PC-9 (cell line): ENCODE results near the gene FOXP1. TPM values are rescaled to one million over a fixed set of nuclear protein-coding genes. Genes with fewer than 3 reads are reported as not detected.

Experiments
- BruUV-seq: library from RNA; stranded (reverse); fragments of 400-500 nt; replicated peaks from 2 replicates; lab custom pipeline; 2021; lab: Mats Ljungman, UMichigan
- CTCF ChIA-PET: fragments of 300-600 bp; sonication (Branson Sonifier 250); formaldehyde crosslinking; loops from one replicate; lab custom pipeline; 2022; ENCODE audit warnings: antibody characterized with exemption; lab: Charles Lee
- POLR2A ChIA-PET: fragments of 300-600 bp; sonication (Branson Sonifier 250); formaldehyde crosslinking; loops from one replicate; lab custom pipeline; 2022; ENCODE audit warnings: antibody characterized with exemption; ENCODE audit not compliant: unreplicated experiment; lab: Charles Lee
- DNase-seq, 2 experiments: peaks; one replicate each; pipeline versions ENCODE4 v3.0.0 to v3.0.0-alpha.2; 2015 to 2022; ENCODE audit warnings: mixed read lengths in 1 of 2
- H2AFZ ChIP-seq: fragments of 200-600 bp; sonication (generic); 2 replicates; pipeline ENCODE4 v1.8.1; 2017; ENCODE audit warnings: antibody characterized with exemption
- H3F3A ChIP-seq: fragments of 200-600 bp; sonication (generic); 2 replicates; pipeline ENCODE4 v1.8.1; 2017; ENCODE audit warnings: antibody characterized with exemption, mild to moderate bottlenecking, low read depth; ENCODE audit not compliant: insufficient read depth
- H3K27ac ChIP-seq: fragments of 200-600 bp; sonication (generic); 2 replicates; pipeline ENCODE4 v1.6.1; 2016; ENCODE audit warnings: mixed run types
- H3K27me3 ChIP-seq: fragments of 200-600 bp; sonication (generic); 2 replicates; pipeline ENCODE4 v1.6.1; 2016; ENCODE audit warnings: low read depth, mixed run types; ENCODE audit not compliant: insufficient read depth
- H3K36me3 ChIP-seq: fragments of 200-600 bp; sonication (generic); 2 replicates; pipeline ENCODE4 v1.6.1; 2016; ENCODE audit warnings: low read depth, mixed run types
- H3K4me1 ChIP-seq: fragments of 200-600 bp; sonication (generic); replicated peaks from 2 replicates; pipeline ENCODE4 v1.6.1; 2016; ENCODE audit warnings: mixed run types; ENCODE audit not compliant: insufficient read depth
- H3K4me2 ChIP-seq: fragments of 200-600 bp; sonication (generic); 2 replicates; pipeline ENCODE4 v1.6.1; 2017; ENCODE audit warnings: mixed run types
- H3K4me3 ChIP-seq: fragments of 200-600 bp; sonication (generic); 2 replicates; pipeline ENCODE4 v1.6.1; 2016; ENCODE audit warnings: mixed run types
- H3K79me2 ChIP-seq: fragments of 200-600 bp; sonication (generic); 2 replicates; pipeline ENCODE4 v1.6.1; 2017; ENCODE audit warnings: low read depth, mixed run types
- H3K9me2 ChIP-seq: fragments of 200-600 bp; sonication (generic); 2 replicates; pipeline ENCODE4 v1.8.1; 2017; ENCODE audit warnings: mild to moderate bottlenecking; ENCODE audit not compliant: insufficient read depth
- H3K9me3 ChIP-seq: fragments of 200-600 bp; sonication (generic); 2 replicates; pipeline ENCODE4 v1.8.1; 2016; ENCODE audit warnings: low read depth; ENCODE audit not compliant: insufficient read depth
- H4K20me1 ChIP-seq: fragments of 200-600 bp; sonication (generic); 2 replicates; pipeline ENCODE4 v1.8.1; 2017; ENCODE audit not compliant: insufficient read depth
- EZH2 ChIP-seq: fragments of 200-600 bp; sonication (generic); IDR thresholded peaks from 2 replicates; pipeline ENCODE4 v1.8.0; 2017; ENCODE audit warnings: antibody characterized with exemption, low read depth
- intact Hi-C: fragments of 100-400 bp; cut with micrococcal nuclease; formaldehyde crosslinking; loops from one replicate; pipeline ENCODE4 v1.10.0; 2022; ENCODE audit not compliant: unreplicated experiment
- total RNA-seq: library from RNA; stranded (reverse); gene quantifications from 2 replicates; pipeline ENCODE4 v1.2.3, GENCODE V29; 2021
- TF ChIP-seq, protein P1 (sequence below): fragments of 200-600 bp; sonication (generic); conservative IDR thresholded peaks from 2 replicates; pipeline ENCODE4 v1.6.1; 2017; ENCODE audit warnings: mixed run types, antibody characterized with exemption, mild to moderate bottlenecking, moderate library complexity

Gene FOXP1
- total RNA-seq, 1 experiment from 2014 or later, result 33.3 TPM

DNA sequence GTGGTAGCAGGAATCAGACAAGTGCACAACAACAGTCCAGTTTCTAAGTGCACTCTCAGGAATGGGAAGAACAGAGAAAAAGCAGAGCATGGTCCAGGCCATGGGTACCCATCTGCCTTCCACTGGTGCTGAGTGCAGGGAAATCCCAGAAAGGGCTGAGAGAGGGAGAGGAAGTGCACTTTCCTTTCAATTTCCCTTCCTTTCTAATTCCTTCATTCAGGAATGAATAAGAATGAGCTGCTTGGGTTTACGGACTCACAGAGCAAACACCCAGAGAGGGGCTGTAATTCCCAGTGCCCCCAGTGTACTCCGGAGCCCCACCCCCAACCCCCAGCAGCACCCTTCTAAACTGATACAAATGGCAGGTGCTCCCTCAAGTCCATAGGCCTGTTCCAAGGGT is 300.6 kb downstream of the FOXP1 start:
- no peaks in the 10 kb centered on the region for H3K27me3 ChIP-seq
- no peaks in the 10 kb centered on the region for H3K4me1 ChIP-seq
- no peaks in the 10 kb centered on the region for H3K79me2 ChIP-seq
- TF ChIP-seq, protein P1, sequence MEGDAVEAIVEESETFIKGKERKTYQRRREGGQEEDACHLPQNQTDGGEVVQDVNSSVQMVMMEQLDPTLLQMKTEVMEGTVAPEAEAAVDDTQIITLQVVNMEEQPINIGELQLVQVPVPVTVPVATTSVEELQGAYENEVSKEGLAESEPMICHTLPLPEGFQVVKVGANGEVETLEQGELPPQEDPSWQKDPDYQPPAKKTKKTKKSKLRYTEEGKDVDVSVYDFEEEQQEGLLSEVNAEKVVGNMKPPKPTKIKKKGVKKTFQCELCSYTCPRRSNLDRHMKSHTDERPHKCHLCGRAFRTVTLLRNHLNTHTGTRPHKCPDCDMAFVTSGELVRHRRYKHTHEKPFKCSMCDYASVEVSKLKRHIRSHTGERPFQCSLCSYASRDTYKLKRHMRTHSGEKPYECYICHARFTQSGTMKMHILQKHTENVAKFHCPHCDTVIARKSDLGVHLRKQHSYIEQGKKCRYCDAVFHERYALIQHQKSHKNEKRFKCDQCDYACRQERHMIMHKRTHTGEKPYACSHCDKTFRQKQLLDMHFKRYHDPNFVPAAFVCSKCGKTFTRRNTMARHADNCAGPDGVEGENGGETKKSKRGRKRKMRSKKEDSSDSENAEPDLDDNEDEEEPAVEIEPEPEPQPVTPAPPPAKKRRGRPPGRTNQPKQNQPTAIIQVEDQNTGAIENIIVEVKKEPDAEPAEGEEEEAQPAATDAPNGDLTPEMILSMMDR, result no peak
- TF ChIP-seq EZH2, result no peak
- BruUV-seq, result no TSS peak
- ChIA-PET POLR2A (interaction anchor here (0.6 kb wide), 1 partner anchor 14 kb away, joined by 11 read pairs; no protein-coding TSS in a partner anchor), CTCF (no interaction called here)
- no peaks in the 10 kb centered on the region for H3K9me3 ChIP-seq
- H2AFZ ChIP-seq, result no peak overlapping the region
- no peaks in the 10 kb centered on the region for H3F3A ChIP-seq
- no peak overlapping the region for H3K27ac ChIP-seq
- no peaks in the 10 kb centered on the region for H3K36me3 ChIP-seq
- no peak for DNase-seq
- no peak overlapping the region for H3K4me3 ChIP-seq
- no peaks in the 10 kb centered on the region for H4K20me1 ChIP-seq
- no peaks in the 10 kb centered on the region for H3K9me2 ChIP-seq
- H3K4me2 ChIP-seq, result no peak overlapping the region
- intact Hi-C loops, result no loop called here

DNA sequence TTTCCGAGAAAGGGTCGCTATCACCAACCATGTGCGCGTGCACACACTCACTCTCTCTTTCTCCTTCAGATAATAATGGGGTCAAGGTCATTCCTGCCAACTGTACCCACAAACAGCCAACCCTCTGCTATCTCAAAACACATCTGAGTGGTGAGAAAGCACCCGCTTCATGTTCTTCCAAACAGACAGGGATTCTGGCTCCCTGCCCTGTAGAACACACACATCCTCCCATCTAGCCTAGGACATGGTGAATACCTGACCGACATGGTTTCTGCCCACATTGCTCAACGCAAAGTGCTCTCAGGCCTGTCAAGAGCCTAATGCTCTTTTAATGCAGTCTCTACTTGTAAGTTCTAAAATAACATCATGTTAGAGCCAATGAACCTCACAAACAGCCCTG is 302.2 kb downstream of the FOXP1 start:
- no peak for DNase-seq
- BruUV-seq, result no TSS peak
- Histone ChIP-seq H3K4me3 (no peak overlapping the region), H3K79me2 (no peaks in the 10 kb centered on the region), H3K9me2 (no peaks in the 10 kb centered on the region), H3K36me3 (no peaks in the 10 kb centered on the region), H4K20me1 (no peaks in the 10 kb centered on the region), H3K27me3 (no peaks in the 10 kb centered on the region), H2AFZ (no peak overlapping the region), H3K27ac (no peak overlapping the region), H3K9me3 (no peaks in the 10 kb centered on the region), H3F3A (no peaks in the 10 kb centered on the region), H3K4me2 (no peak overlapping the region), H3K4me1 (no peaks in the 10 kb centered on the region)
- POLR2A ChIA-PET, result no interaction called here
- intact Hi-C loops, result no loop called here
- CTCF ChIA-PET, result no interaction called here
- TF ChIP-seq, protein P1, result no peak
- no peak for TF ChIP-seq EZH2

- no TSS peak for BruUV-seq
- no peaks in the 10 kb centered on the region for H3K9me2 ChIP-seq
- no peak overlapping the region for H3K4me2 ChIP-seq
- H3K27me3 ChIP-seq, result no peaks in the 10 kb centered on the region
- no peaks in the 10 kb centered on the region for H3K4me1 ChIP-seq
- no peaks in the 10 kb centered on the region for H3K9me3 ChIP-seq
- H2AFZ ChIP-seq, result no peak overlapping the region
- POLR2A ChIA-PET, result no interaction called here
- H4K20me1 ChIP-seq, result no peaks in the 10 kb centered on the region
- H3K27ac ChIP-seq, result no peak overlapping the region
- no peak for TF ChIP-seq EZH2
- TF ChIP-seq, protein P1, result no peak
- DNase-seq, result no peak
- H3K79me2 ChIP-seq, result no peaks in the 10 kb centered on the region
- CTCF ChIA-PET, result interaction anchor here (0.7 kb wide), 1 partner anchor 254 kb away, joined by 8 read pairs; no protein-coding TSS in a partner anchor
- intact Hi-C loops, result no loop called here
- H3F3A ChIP-seq, result no peaks in the 10 kb centered on the region
- H3K4me3 ChIP-seq, result no peak overlapping the region
- no peaks in the 10 kb centered on the region for H3K36me3 ChIP-seq
Measured at GRCh38 chr3:71277341-71277740, 306.2 kb downstream of the FOXP1 start.
